H1 (cell line): ENCODE measurements around the gene FOXN1. TPM values are rescaled to one million over a fixed set of nuclear protein-coding genes. Genes with fewer than 3 reads are reported as not detected.

Experiments
- CTCF ChIA-PET: fragments of 300-600 bp; sonication (Branson Sonifier 250); formaldehyde crosslinking; loops from one replicate; lab custom pipeline; 2021; ENCODE audit not compliant: partially characterized antibody; lab: Charles Lee
- POLR2A ChIA-PET: fragments of 300-600 bp; sonication (Branson Sonifier 250); formaldehyde crosslinking; loops from one replicate; lab custom pipeline; 2021; ENCODE audit warnings: inconsistent platforms; ENCODE audit not compliant: partially characterized antibody; lab: Charles Lee
- DNase-seq, 2 experiments: peaks; one replicate each; pipeline versions ENCODE4 v3.0.0 to v3.0.0-alpha.2; 2010 to 2022; ENCODE audit warnings: low spot score in 2 of 2, low read depth in 1 of 2, mixed read lengths in 1 of 2
- FAIRE-seq: peaks from 2 replicates; lab custom pipeline; 2011; peaks lifted over from hg19 to GRCh38; lab: Jason Lieb, UNC
- H2AFZ ChIP-seq: 2 replicates; pipeline ENCODE4 v1.8.1; 2012; ENCODE audit warnings: low read length, inconsistent platforms
- H2AK5ac ChIP-seq: 2 replicates; pipeline ENCODE4 v1.6.1; 2013; ENCODE audit warnings: low read depth, low read length
- H2BK120ac ChIP-seq: replicated peaks from 2 replicates; pipeline ENCODE3; 2013; ENCODE audit warnings: low read depth, low read length, inconsistent platforms
- H2BK12ac ChIP-seq: 2 replicates; pipeline ENCODE4 v1.6.1; 2013; ENCODE audit warnings: low read depth, low read length
- H2BK15ac ChIP-seq: 2 replicates; pipeline ENCODE4 v1.6.1; 2013; ENCODE audit warnings: low read length
- H2BK20ac ChIP-seq: 2 replicates; pipeline ENCODE4 v1.6.1; 2013; ENCODE audit warnings: low read length
- H2BK5ac ChIP-seq: 2 replicates; pipeline ENCODE4 v1.6.1; 2013; ENCODE audit warnings: low read depth, low read length
- H3K14ac ChIP-seq: 2 replicates; pipeline ENCODE4 v1.6.1; 2013; ENCODE audit warnings: inconsistent platforms; ENCODE audit not compliant: insufficient read length
- H3K18ac ChIP-seq: 2 replicates; pipeline ENCODE4 v1.6.1; 2013; ENCODE audit warnings: low read length; ENCODE audit errors: extremely low read depth
- H3K23ac ChIP-seq: 2 replicates; pipeline ENCODE4 v1.6.1; 2013; ENCODE audit warnings: inconsistent platforms; ENCODE audit not compliant: insufficient read length
- H3K23me2 ChIP-seq: 2 replicates; pipeline ENCODE4 v1.6.1; 2013; ENCODE audit warnings: low read depth, low read length
- H3K27ac ChIP-seq: 2 replicates; pipeline ENCODE4 v1.6.1; 2011; ENCODE audit warnings: low read depth, low read length, inconsistent platforms
- H3K27me3 ChIP-seq, 4 experiments: replicated peaks in 1 of 4; 1 replicate in 1 of 4; 2 replicates in 3 of 4; pipeline versions ENCODE4 v1.6.1 to v1.8.1; 2011 to 2013; ENCODE audit warnings: low read length in 3 of 4, mild to moderate bottlenecking in 3 of 4, inconsistent platforms in 2 of 4, mixed read lengths in 2 of 4, moderate library complexity in 1 of 4; ENCODE audit not compliant: control insufficient read depth in 3 of 4, insufficient read depth in 3 of 4; ENCODE audit errors: extremely low read depth in 1 of 4
- H3K36me3 ChIP-seq, 4 experiments: 2 replicates each; pipeline versions ENCODE4 v1.6.1 to v1.8.1; 2011 to 2013; ENCODE audit warnings: mild to moderate bottlenecking in 4 of 4, low read length in 3 of 4, moderate library complexity in 2 of 4, control low read depth in 1 of 4, inconsistent platforms in 1 of 4; ENCODE audit not compliant: insufficient read depth in 4 of 4, control insufficient read depth in 2 of 4
- H3K4ac ChIP-seq: replicated peaks from 2 replicates; pipeline ENCODE3; 2013; ENCODE audit warnings: low read length, low read depth, mixed read lengths, inconsistent platforms; ENCODE audit not compliant: insufficient read length
- H3K4me1 ChIP-seq, 4 experiments: replicated peaks in 1 of 4; 1 replicate in 1 of 4; 2 replicates in 3 of 4; pipeline versions ENCODE4 v1.6.1 to v1.8.1; 2011 to 2013; ENCODE audit warnings: low read length in 3 of 4, inconsistent platforms in 2 of 4, mixed read lengths in 1 of 4; ENCODE audit not compliant: insufficient read depth in 4 of 4, control insufficient read depth in 3 of 4
- H3K4me2 ChIP-seq, 2 experiments: 2 replicates each; pipeline versions ENCODE4 v1.6.1 to v1.8.1; 2011 to 2013; ENCODE audit warnings: low read depth in 2 of 2, low read length in 2 of 2, control low read depth in 1 of 2, inconsistent platforms in 1 of 2, mild to moderate bottlenecking in 1 of 2; ENCODE audit not compliant: insufficient read depth in 1 of 2
- H3K4me3 ChIP-seq, 4 experiments: fragments of 200-600, 300-600 bp in 1 of 4; sonication (generic), shearing (Covaris generic), sonication (Bioruptor Twin) in 1 of 4; 2 replicates each; pipeline versions ENCODE4 v1.5.1 to v1.8.1; 2011 to 2016; ENCODE audit warnings: low read length in 4 of 4, low read depth in 3 of 4, control low read depth in 2 of 4, inconsistent platforms in 2 of 4, mild to moderate bottlenecking in 2 of 4, mixed read lengths in 1 of 4, moderate library complexity in 1 of 4; ENCODE audit not compliant: insufficient read depth in 2 of 4; ENCODE audit errors: extremely low read depth in 1 of 4
- H3K56ac ChIP-seq: replicated peaks from 2 replicates; pipeline ENCODE3; 2013; ENCODE audit warnings: low read depth, mild to moderate bottlenecking, mixed read lengths, low read length, inconsistent platforms; ENCODE audit not compliant: insufficient read length
- H3K79me1 ChIP-seq: 2 replicates; pipeline ENCODE4 v1.6.1; 2013; ENCODE audit warnings: low read depth, low read length, control low read depth
- H3K79me2 ChIP-seq, 2 experiments: 2 replicates each; pipeline versions ENCODE4 v1.6.1 to v1.8.1; 2012 to 2013; ENCODE audit warnings: low read length in 2 of 2, mild to moderate bottlenecking in 2 of 2, inconsistent platforms in 1 of 2; ENCODE audit not compliant: insufficient read depth in 2 of 2, control insufficient read depth in 1 of 2
- H3K9ac ChIP-seq, 4 experiments: replicated peaks in 1 of 4; 1 replicate in 1 of 4; 2 replicates in 3 of 4; pipeline versions ENCODE4 v1.6.1 to v1.8.1; 2011 to 2013; ENCODE audit warnings: low read depth in 3 of 4, low read length in 3 of 4, control low read depth in 2 of 4, mild to moderate bottlenecking in 2 of 4, moderate library complexity in 2 of 4, inconsistent platforms in 1 of 4; ENCODE audit errors: extremely low read depth in 1 of 4
- H3K9me3 ChIP-seq, 2 experiments: 2 replicates each; pipeline versions ENCODE4 v1.6.1 to v1.8.1; 2012 to 2013; ENCODE audit warnings: mild to moderate bottlenecking in 2 of 2, moderate library complexity in 2 of 2, control low read depth in 1 of 2, inconsistent platforms in 1 of 2, low read depth in 1 of 2, low read length in 1 of 2, mixed read lengths in 1 of 2; ENCODE audit not compliant: insufficient read depth in 2 of 2
- H4K20me1 ChIP-seq, 2 experiments: replicated peaks in 1 of 2; 2 replicates each; pipeline versions ENCODE3 to v1.8.1; 2011 to 2013; ENCODE audit warnings: inconsistent platforms in 2 of 2, low read length in 2 of 2, mild to moderate bottlenecking in 1 of 2; ENCODE audit not compliant: insufficient read depth in 2 of 2, control insufficient read depth in 1 of 2
- H4K5ac ChIP-seq: 2 replicates; pipeline ENCODE4 v1.6.1; 2013; ENCODE audit warnings: low read length, low read depth, mixed read lengths, inconsistent platforms; ENCODE audit not compliant: insufficient read length
- H4K8ac ChIP-seq: 2 replicates; pipeline ENCODE4 v1.8.0; 2013; ENCODE audit warnings: mild to moderate bottlenecking, moderate library complexity, low read length, inconsistent platforms; ENCODE audit not compliant: insufficient read depth; ENCODE audit errors: extremely low read depth
- H4K91ac ChIP-seq: replicated peaks from 2 replicates; pipeline ENCODE3; 2013; ENCODE audit warnings: low read length, mixed read lengths, inconsistent platforms; ENCODE audit not compliant: insufficient read length
- ATF3 ChIP-seq: IDR thresholded peaks from 2 replicates; pipeline ENCODE4 v1.6.1; 2011; ENCODE audit warnings: low read depth, mild to moderate bottlenecking, low read length; ENCODE audit not compliant: insufficient read depth
- E2F6 ChIP-seq: IDR thresholded peaks from 2 replicates; pipeline ENCODE4 v1.6.1; 2012; ENCODE audit warnings: inconsistent platforms
- EZH2 ChIP-seq: fragments of 200-600 bp; sonication (generic); IDR thresholded peaks from 2 replicates; pipeline ENCODE4 v1.7.1; 2012; ENCODE audit warnings: low read depth, mild to moderate bottlenecking, moderate library complexity, low read length, inconsistent platforms; ENCODE audit not compliant: severe bottlenecking
- FOSL1 ChIP-seq: IDR thresholded peaks from 2 replicates; pipeline ENCODE4 v1.6.1; 2011; ENCODE audit warnings: mild to moderate bottlenecking, low read depth, low read length, moderate library complexity; ENCODE audit not compliant: insufficient read depth
- KDM1A ChIP-seq: fragments of 200-600, 300-600 bp; sonication (generic); IDR thresholded peaks from 2 replicates; pipeline ENCODE4 v1.7.1; 2016; ENCODE audit warnings: mild to moderate bottlenecking, low read length, borderline replicate concordance
- PHF8 ChIP-seq: fragments of 200-600 bp; sonication (generic); conservative IDR thresholded peaks from 2 replicates; pipeline ENCODE4 v1.7.1; 2012; ENCODE audit warnings: low read depth, mild to moderate bottlenecking, inconsistent platforms, low read length, moderate library complexity
- RBBP5 ChIP-seq: IDR thresholded peaks from 2 replicates; pipeline ENCODE4 v1.7.1; 2012; ENCODE audit warnings: low read depth, mild to moderate bottlenecking, inconsistent platforms, low read length, moderate library complexity, borderline replicate concordance
- RNF2 ChIP-seq: fragments of 200-900, 300-1000 bp; sonication (generic); IDR thresholded peaks from 2 replicates; pipeline ENCODE4 v1.7.1; 2016; ENCODE audit warnings: borderline replicate concordance, low read depth, mild to moderate bottlenecking, antibody characterized with exemption, low read length; ENCODE audit not compliant: poor library complexity, severe bottlenecking; ENCODE audit errors: missing control alignments
- SIRT6 ChIP-seq: IDR thresholded peaks from one replicate; pipeline ENCODE4 v1.7.1; 2012; ENCODE audit warnings: low read length, inconsistent platforms
- SP4 ChIP-seq: IDR thresholded peaks from 2 replicates; pipeline ENCODE4 v1.6.1; 2012; ENCODE audit warnings: low read length, inconsistent platforms
- SRF ChIP-seq: IDR thresholded peaks from 2 replicates; pipeline ENCODE4 v1.6.1; 2011; ENCODE audit warnings: mild to moderate bottlenecking, low read depth, low read length, moderate library complexity
- ZNF274 ChIP-seq: IDR thresholded peaks from 2 replicates; pipeline ENCODE4 v1.7.0; 2012; ENCODE audit warnings: low read length, borderline replicate concordance; ENCODE audit errors: extremely low read depth
- WGBS, 2 experiments: shearing (Covaris generic) in 1 of 2; methylation state at CpG; one replicate each; pipeline versions ENCODE4 v1.1.6 to v1.1.7; 2013 to 2015; ENCODE audit warnings: low lambda C conversion rate in 2 of 2, mixed read lengths in 2 of 2, inconsistent platforms in 1 of 2, low coverage in 1 of 2, missing lambda C conversion rate in 1 of 2; ENCODE audit not compliant: insufficient replicate concordance in 2 of 2, insufficient coverage in 1 of 2, insufficient read length in 1 of 2; ENCODE audit errors: extremely low coverage in 1 of 2, missing lambda C conversion rate in 1 of 2; 5-methylcytosine and 5-hydroxymethylcytosine counted together
- polyA plus RNA-seq, 7 experiments: library from polyadenylated mRNA; depleted of rRNA in 3 of 7; stranded (reverse) in 5 of 7; unstranded in 2 of 7; fragments of >200 nt in 5 of 7; fragments of 200-250 nt in 2 of 7; gene quantifications; 1 replicate in 5 of 7; 2 replicates in 1 of 7; 4 replicates in 1 of 7; pipeline versions ENCODE4 v1.2.1 to v1.2.3, GENCODE V29; 2011 to 2013; ENCODE audit warnings: missing spikeins in 2 of 7, mixed read lengths in 2 of 7
- total RNA-seq: library from RNA; stranded (reverse); fragmentation: NEBNext Ultra II Directional; extraction: Animal tissue kit (Norgen Biotek cat#: 25700); gene quantifications from 2 replicates; pipeline ENCODE4 v1.2.1, GENCODE V29; 2021

Gene FOXN1
- total and polyA plus RNA-seq, 2 of the 8 experiments (the other 6 are each of a cell fraction or from before 2014, with no cell fraction given), result not detected

GRCh38 chr17:28567604-28568003, 61.5 kb downstream of the FOXN1 start:
- Histone ChIP-seq H4K20me1 (peaks cover 0 to under 1% of the 10 kb centered on the region in 2 experiments), H2BK20ac (no peak overlapping the region), H4K5ac (no peak overlapping the region), H2AFZ (no peak overlapping the region), H3K79me2 (peaks cover 0 to 16% of the 10 kb centered on the region in 2 experiments; a peak in 2 of 4 replicates), H2BK15ac (no peak overlapping the region), H3K23ac (no peak overlapping the region), H3K36me3 (peaks cover 0 to 9% (median 6%) of the 10 kb centered on the region in 4 experiments; a peak in 6 of 8 replicates), H3K9me3 (no peaks in the 10 kb centered on the region), H2AK5ac (no peak overlapping the region), H3K4ac (no peak overlapping the region), H2BK12ac (no peak overlapping the region), H3K27ac (no peak overlapping the region), H3K14ac (no peak overlapping the region), H4K8ac (no peak overlapping the region), H3K79me1 (no peaks in the 10 kb centered on the region), H3K18ac (no peak overlapping the region), H3K23me2 (peaks cover 6% of the 10 kb centered on the region), H3K56ac (no peak overlapping the region), H3K9ac (no peak overlapping the region), H3K4me1 (0 out of 7 replicates have a peak, but pooled peaks cover 0 to 2% (median 0%) of the 10 kb centered on the region in 4 experiments), H2BK5ac (no peak overlapping the region), H3K27me3 (peaks cover 0 to 5% (median 2%) of the 10 kb centered on the region in 4 experiments; a peak in 4 of 7 replicates), H4K91ac (no peak overlapping the region), H3K4me2 (no peak overlapping the region), H2BK120ac (no peak overlapping the region), H3K4me3 (no peak overlapping the region)
- no peak for DNase-seq
- CTCF ChIA-PET, result interaction anchor here (6.0 kb wide), 1 partner anchor 19 kb away, joined by 58 read pairs; no protein-coding TSS in a partner anchor
- no peak for FAIRE-seq
- 89% methylated on average over 3 of the region's 3 CpGs; no CpG with 5 or more reads in 1 of the 2 experiments for WGBS, 2 experiments
- POLR2A ChIA-PET, result interaction anchor here (2.7 to 4.8 kb wide), 2 partner anchors 9 to 16 kb away, joined by 6 to 23 read pairs; partner anchors contain the start of genes ALDOC and UNC119
- TF ChIP-seq RBBP5 (no peak), KDM1A (no peak), ZNF274 (no peak), SIRT6 (no peak), ATF3 (no peak), EZH2 (no peak), SP4 (no peak), SRF (no peak), E2F6 (no peak), FOSL1 (no peak), PHF8 (no peak), RNF2 (no peak)
